H9 (cell line): Measurements from ENCODE around the gene ZMIZ1. TPM values are rescaled to one million over a fixed set of nuclear protein-coding genes. Genes with fewer than 3 reads are reported as not detected.

Experiments
- DNase-seq: peaks from one replicate; pipeline ENCODE4 v3.0.0-alpha.2; 2017
- H2AFZ ChIP-seq: one replicate; pipeline ENCODE4 v1.6.1; 2013; ENCODE audit warnings: mild to moderate bottlenecking, low read length, control low read depth, moderate library complexity
- H2AK5ac ChIP-seq: 2 replicates; pipeline ENCODE4 v1.6.1; 2013; ENCODE audit warnings: low read length, control low read depth, mixed read lengths; ENCODE audit not compliant: insufficient read length
- H2BK120ac ChIP-seq: one replicate; pipeline ENCODE4 v1.6.1; 2013; ENCODE audit warnings: low read depth, mild to moderate bottlenecking, low read length, control low read depth, inconsistent platforms; ENCODE audit not compliant: poor library complexity, severe bottlenecking
- H2BK12ac ChIP-seq: 2 replicates; pipeline ENCODE4 v1.6.1; 2013; ENCODE audit warnings: low read length, control low read depth, mixed read lengths, low read depth; ENCODE audit not compliant: insufficient read length
- H2BK15ac ChIP-seq: 2 replicates; pipeline ENCODE4 v1.6.1; 2013; ENCODE audit warnings: low read depth, low read length, control low read depth
- H2BK20ac ChIP-seq: one replicate; pipeline ENCODE4 v1.6.1; 2013; ENCODE audit warnings: low read depth, mild to moderate bottlenecking, low read length, control low read depth, inconsistent platforms; ENCODE audit not compliant: poor library complexity, severe bottlenecking
- H2BK5ac ChIP-seq: 2 replicates; pipeline ENCODE4 v1.6.1; 2013; ENCODE audit warnings: low read length, control low read depth, mixed read lengths; ENCODE audit not compliant: insufficient read length
- H3K14ac ChIP-seq: 2 replicates; pipeline ENCODE4 v1.6.1; 2013; ENCODE audit warnings: low read length, control low read depth; ENCODE audit not compliant: insufficient read depth
- H3K18ac ChIP-seq: 2 replicates; pipeline ENCODE4 v1.6.1; 2013; ENCODE audit warnings: low read depth, mild to moderate bottlenecking, mixed read lengths, low read length, control low read depth; ENCODE audit not compliant: insufficient read length
- H3K23ac ChIP-seq: 2 replicates; pipeline ENCODE4 v1.6.1; 2013; ENCODE audit warnings: low read length, control low read depth, mixed read lengths, low read depth; ENCODE audit not compliant: insufficient read length
- H3K23me2 ChIP-seq: 2 replicates; pipeline ENCODE4 v1.6.1; 2013; ENCODE audit warnings: low read depth, mild to moderate bottlenecking, mixed read lengths, low read length, control low read depth; ENCODE audit not compliant: insufficient read length, poor library complexity, severe bottlenecking
- H3K27ac ChIP-seq: 2 replicates; pipeline ENCODE4 v1.5.1; 2013; ENCODE audit warnings: low read length, control low read depth, mixed read lengths, low read depth; ENCODE audit not compliant: insufficient read length
- H3K27me3 ChIP-seq: 2 replicates; pipeline ENCODE4 v1.6.1; 2013; ENCODE audit warnings: low read length, control low read depth, inconsistent platforms; ENCODE audit not compliant: insufficient read depth
- H3K4ac ChIP-seq: 2 replicates; pipeline ENCODE4 v1.6.1; 2013; ENCODE audit warnings: low read depth, mild to moderate bottlenecking, control low read depth, inconsistent platforms, low read length, moderate library complexity
- H3K4me1 ChIP-seq: 2 replicates; pipeline ENCODE4 v1.6.1; 2013; ENCODE audit warnings: low read length, control low read depth, inconsistent platforms; ENCODE audit not compliant: insufficient read depth
- H3K4me2 ChIP-seq: 2 replicates; pipeline ENCODE4 v1.6.1; 2013; ENCODE audit warnings: low read length, control low read depth, mixed read lengths; ENCODE audit not compliant: insufficient read length, insufficient read depth
- H3K56ac ChIP-seq: 2 replicates; pipeline ENCODE4 v1.6.1; 2013; ENCODE audit warnings: low read depth, mild to moderate bottlenecking, mixed read lengths, low read length, control low read depth; ENCODE audit not compliant: insufficient read length
- H3K79me1 ChIP-seq: 2 replicates; pipeline ENCODE4 v1.6.1; 2013; ENCODE audit warnings: low read depth, mild to moderate bottlenecking, moderate library complexity, low read length, control low read depth, inconsistent platforms; ENCODE audit not compliant: insufficient read depth, poor library complexity, severe bottlenecking
- H3K79me2 ChIP-seq: 2 replicates; pipeline ENCODE4 v1.6.1; 2013; ENCODE audit warnings: low read length, control low read depth, inconsistent platforms; ENCODE audit not compliant: insufficient read depth
- H3K9ac ChIP-seq: 2 replicates; pipeline ENCODE4 v1.6.1; 2013; ENCODE audit warnings: low read length, control low read depth, mixed read lengths; ENCODE audit not compliant: insufficient read length; ENCODE audit errors: extremely low read depth
- H3K9me3 ChIP-seq: one replicate; pipeline ENCODE4 v1.6.1; 2013; ENCODE audit warnings: low read depth, low read length, inconsistent platforms; ENCODE audit not compliant: control insufficient read depth
- H3T11ph ChIP-seq: one replicate; pipeline ENCODE4 v1.6.1; 2013; ENCODE audit warnings: mild to moderate bottlenecking, low read length, control low read depth, inconsistent platforms
- H4K20me1 ChIP-seq: one replicate; pipeline ENCODE4 v1.6.1; 2013; ENCODE audit not compliant: control insufficient read depth, insufficient read length, insufficient read depth
- H4K5ac ChIP-seq: 2 replicates; pipeline ENCODE4 v1.6.1; 2013; ENCODE audit warnings: low read depth, mild to moderate bottlenecking, mixed read lengths, low read length, control low read depth; ENCODE audit not compliant: insufficient read length
- H4K8ac ChIP-seq: replicated peaks from 2 replicates; pipeline ENCODE4 v1.6.1; 2013; ENCODE audit warnings: low read length, control low read depth, mixed read lengths, low read depth; ENCODE audit not compliant: insufficient read length
- H4K91ac ChIP-seq: 2 replicates; pipeline ENCODE4 v1.6.1; 2013; ENCODE audit warnings: low read depth, mild to moderate bottlenecking, moderate library complexity, mixed read lengths, low read length, control low read depth; ENCODE audit not compliant: insufficient read length
- H3K27ac Mint-ChIP-seq, 3 experiments: 2 replicates in 2 of 3; 3 replicates in 1 of 3; pipeline ENCODE4 v1.8.0; 2020 to 2021; ENCODE audit warnings: mixed read lengths in 3 of 3, mild to moderate bottlenecking in 1 of 3, moderate library complexity in 1 of 3
- H3K27me3 Mint-ChIP-seq: 2 replicates; pipeline ENCODE4 v1.8.0; 2021; ENCODE audit warnings: low read depth, mild to moderate bottlenecking, moderate library complexity, mixed read lengths
- H3K36me3 Mint-ChIP-seq, 3 experiments: 2 replicates in 2 of 3; 3 replicates in 1 of 3; pipeline ENCODE4 v1.8.0; 2020 to 2021; ENCODE audit warnings: low read depth in 3 of 3, mixed read lengths in 3 of 3; ENCODE audit not compliant: insufficient read depth in 1 of 3
- H3K4me1 Mint-ChIP-seq, 2 experiments: 2 replicates each; pipeline ENCODE4 v1.8.0; 2020; ENCODE audit warnings: mixed read lengths in 2 of 2
- H3K4me3 Mint-ChIP-seq, 2 experiments: 2 replicates in 1 of 2; 3 replicates in 1 of 2; pipeline ENCODE4 v1.8.0; 2020 to 2021; ENCODE audit warnings: mild to moderate bottlenecking in 2 of 2, mixed read lengths in 2 of 2, moderate library complexity in 1 of 2
- H3K9me3 Mint-ChIP-seq, 2 experiments: 2 replicates in 1 of 2; 3 replicates in 1 of 2; pipeline ENCODE4 v1.8.0; 2020; ENCODE audit warnings: mild to moderate bottlenecking in 2 of 2, mixed read lengths in 2 of 2, moderate library complexity in 1 of 2
- CTCF ChIP-seq: fragments of 200-600 bp; sonication (generic); conservative IDR thresholded peaks from 3 replicates; pipeline ENCODE4 v1.8.0; 2021; ENCODE audit warnings: antibody characterized with exemption, mild to moderate bottlenecking
- WGBS: extraction: QIAGEN DNeasy Blood & Tissue Kit; methylation state at CpG from one replicate; pipeline ENCODE4 v1.1.7; 2013; ENCODE audit warnings: missing lambda C conversion rate, low lambda C conversion rate, mixed read lengths; ENCODE audit not compliant: insufficient read length; ENCODE audit errors: extremely low coverage; 5-methylcytosine and 5-hydroxymethylcytosine counted together
- total RNA-seq: library from RNA; stranded (reverse); gene quantifications from 2 replicates; pipeline ENCODE4 v1.2.1, GENCODE V29; 2021

The ZMIZ1 gene
- total RNA-seq, 1 experiment from 2014 or later, result 36.9 TPM

- no peak overlapping the region for H3K23ac ChIP-seq
- H3K14ac ChIP-seq, result no peak overlapping the region
- no peaks in the 10 kb centered on the region for H3K27me3 ChIP-seq
- Mint-ChIP-seq H3K4me3 (no peak overlapping the region), H3K9me3 (peaks cover 12 to 14% of the 10 kb centered on the region in 2 experiments), H3K27ac (no peak overlapping the region), H3K27me3 (peaks cover 20% of the 10 kb centered on the region), H3K36me3 (peaks cover 2 to 3% (median 3%) of the 10 kb centered on the region in 3 experiments; a peak in 5 of 7 replicates), H3K4me1 (peaks cover 13% of the 10 kb centered on the region in 2 experiments)
- no peak overlapping the region for H2BK12ac ChIP-seq
- no peak for DNase-seq
- no peaks in the 10 kb centered on the region for H3K23me2 ChIP-seq
- H4K20me1 ChIP-seq, result no peaks in the 10 kb centered on the region
- H4K5ac ChIP-seq, result no peak overlapping the region
- H3K79me1 ChIP-seq, result no peaks in the 10 kb centered on the region
- H3K56ac ChIP-seq, result no peak overlapping the region
- no peak overlapping the region for H4K91ac ChIP-seq
- TF ChIP-seq CTCF, result no peak
- no peak overlapping the region for H3K9ac ChIP-seq
- H2BK15ac ChIP-seq, result no peak overlapping the region
- H2AK5ac ChIP-seq, result no peak overlapping the region
- H3T11ph ChIP-seq, result no peak overlapping the region
- H3K27ac ChIP-seq, result no peak overlapping the region
- no peak overlapping the region for H3K4ac ChIP-seq
- H2BK5ac ChIP-seq, result no peak overlapping the region
- H3K4me1 ChIP-seq, result no peaks in the 10 kb centered on the region
- H2AFZ ChIP-seq, result no peak overlapping the region
- no peak overlapping the region for H3K4me2 ChIP-seq
- H2BK120ac ChIP-seq, result no peak overlapping the region
- no peaks in the 10 kb centered on the region for H3K9me3 ChIP-seq
- no peak overlapping the region for H4K8ac ChIP-seq
- no peak overlapping the region for H2BK20ac ChIP-seq
- H3K18ac ChIP-seq, result no peak overlapping the region
- no peaks in the 10 kb centered on the region for H3K79me2 ChIP-seq
- no CpG with 5 or more reads among the region's 2 CpGs for WGBS
Observed at GRCh38 chr10:79335094-79335469, 266.3 kb downstream of the ZMIZ1 start.
